GM21423 (cell line): ENCODE measurements around the gene ACBD3.

Experiments used
- ATAC-seq: cut with Tn5 transposase; IDR thresholded peaks from one replicate; pipeline ENCODE4 v1.9.1; 2021; ENCODE audit warnings: mild to moderate bottlenecking, moderate library complexity; ENCODE audit not compliant: unreplicated experiment

ACBD3 gene

GRCh38 chr1:226135059-226135651, 51.4 kb downstream of the ACBD3 start:
- no peak for ATAC-seq

- no peak for ATAC-seq
These were observed 52.1 kb downstream of the ACBD3 start for GRCh38 chr1:226134170-226135058.

- ATAC-seq, result peak; percentile 6
These were observed 52.9 kb downstream of the ACBD3 start for GRCh38 chr1:226133504-226134123.

GRCh38 chr1:226132728-226133503, 53.6 kb downstream of the ACBD3 start:
- ATAC-seq, result peak; percentile 35

GRCh38 chr1:226131639-226132038, 54.9 kb downstream of the ACBD3 start:
- no peak for ATAC-seq

- ATAC-seq, result no peak
These were observed 57.3 kb downstream of the ACBD3 start for GRCh38 chr1:226129230-226129629.

GRCh38 chr1:226128487-226129075, 58.0 kb downstream of the ACBD3 start:
- ATAC-seq, result no peak

- no peak for ATAC-seq
These were observed 59.5 kb downstream of the ACBD3 start for GRCh38 chr1:226126824-226127569.

GRCh38 chr1:226125831-226126230, 60.7 kb downstream of the ACBD3 start:
- no peak for ATAC-seq

GRCh38 chr1:226125097-226125630, 61.4 kb downstream of the ACBD3 start:
- ATAC-seq, result peak; percentile 26

- ATAC-seq, result no peak
These were observed 62.7 kb downstream of the ACBD3 start for GRCh38 chr1:226123591-226124471.

- ATAC-seq, result no peak
These were observed 63.4 kb downstream of the ACBD3 start for GRCh38 chr1:226123212-226123560.

GRCh38 chr1:226121587-226122400, 64.7 kb downstream of the ACBD3 start:
- ATAC-seq, result peak; percentile 65

- ATAC-seq, result no peak
These were observed 65.4 kb downstream of the ACBD3 start for GRCh38 chr1:226121049-226121586.

GRCh38 chr1:226120398-226120797, 66.1 kb downstream of the ACBD3 start:
- no peak for ATAC-seq

- no peak for ATAC-seq
These were observed 67.4 kb downstream of the ACBD3 start for GRCh38 chr1:226119169-226119568.

GRCh38 chr1:226118357-226118756, 68.2 kb downstream of the ACBD3 start:
- no peak for ATAC-seq

- ATAC-seq, result no peak
These were observed 69.2 kb downstream of the ACBD3 start for GRCh38 chr1:226117330-226117729.
